GM18511 (cell line): Measurements from ENCODE around the gene BTF3.

Experiments used
- ATAC-seq: cut with Tn5 transposase; IDR thresholded peaks from one replicate; pipeline ENCODE4 v1.9.1; 2021; ENCODE audit warnings: mild to moderate bottlenecking, moderate library complexity; ENCODE audit not compliant: unreplicated experiment

Gene BTF3

GRCh38 chr5:73519531-73520283 lies 21.5 kb downstream of the BTF3 start:
- ATAC-seq: peak; percentile 99

- ATAC-seq: no peak
Observed at GRCh38 chr5:73522989-73523388, 24.7 kb downstream of the BTF3 start.

- no peak for ATAC-seq
Observed at GRCh38 chr5:73523861-73524260, 25.6 kb downstream of the BTF3 start.

- ATAC-seq: no peak
Observed at GRCh38 chr5:73525606-73526203, 27.5 kb downstream of the BTF3 start.

- ATAC-seq: no peak
Observed at GRCh38 chr5:73528248-73528647, 30.0 kb downstream of the BTF3 start.

- no peak for ATAC-seq
Observed at GRCh38 chr5:73529081-73529480, 30.8 kb downstream of the BTF3 start.

GRCh38 chr5:73531356-73531755 lies 33.1 kb downstream of the BTF3 start:
- no peak for ATAC-seq

GRCh38 chr5:73532195-73532594 lies 34.0 kb downstream of the BTF3 start:
- ATAC-seq: no peak

- no peak for ATAC-seq
Observed at GRCh38 chr5:73534011-73534644, 35.9 kb downstream of the BTF3 start.

- no peak for ATAC-seq
Observed at GRCh38 chr5:73534971-73535370, 36.7 kb downstream of the BTF3 start.

- ATAC-seq: no peak
Observed at GRCh38 chr5:73539730-73540129, 41.5 kb downstream of the BTF3 start.

GRCh38 chr5:73540192-73540591 lies 42.0 kb downstream of the BTF3 start:
- no peak for ATAC-seq

GRCh38 chr5:73542020-73542419 lies 43.8 kb downstream of the BTF3 start:
- no peak for ATAC-seq

- no peak for ATAC-seq
Observed at GRCh38 chr5:73544429-73545402, 46.5 kb downstream of the BTF3 start.

GRCh38 chr5:73545403-73545779 lies 47.1 kb downstream of the BTF3 start:
- no peak for ATAC-seq

- ATAC-seq: no peak
Observed at GRCh38 chr5:73550016-73550415, 51.8 kb downstream of the BTF3 start.

- no peak for ATAC-seq
Observed at GRCh38 chr5:73552642-73553041, 54.4 kb downstream of the BTF3 start.
